GM18867 (cell line): ENCODE data around the gene ACSL6.

Experiments
- ATAC-seq: cut with Tn5 transposase; IDR thresholded peaks from one replicate; pipeline ENCODE4 v1.9.1; 2021; ENCODE audit warnings: mild to moderate bottlenecking, moderate library complexity; ENCODE audit not compliant: unreplicated experiment

ACSL6 gene

DNA sequence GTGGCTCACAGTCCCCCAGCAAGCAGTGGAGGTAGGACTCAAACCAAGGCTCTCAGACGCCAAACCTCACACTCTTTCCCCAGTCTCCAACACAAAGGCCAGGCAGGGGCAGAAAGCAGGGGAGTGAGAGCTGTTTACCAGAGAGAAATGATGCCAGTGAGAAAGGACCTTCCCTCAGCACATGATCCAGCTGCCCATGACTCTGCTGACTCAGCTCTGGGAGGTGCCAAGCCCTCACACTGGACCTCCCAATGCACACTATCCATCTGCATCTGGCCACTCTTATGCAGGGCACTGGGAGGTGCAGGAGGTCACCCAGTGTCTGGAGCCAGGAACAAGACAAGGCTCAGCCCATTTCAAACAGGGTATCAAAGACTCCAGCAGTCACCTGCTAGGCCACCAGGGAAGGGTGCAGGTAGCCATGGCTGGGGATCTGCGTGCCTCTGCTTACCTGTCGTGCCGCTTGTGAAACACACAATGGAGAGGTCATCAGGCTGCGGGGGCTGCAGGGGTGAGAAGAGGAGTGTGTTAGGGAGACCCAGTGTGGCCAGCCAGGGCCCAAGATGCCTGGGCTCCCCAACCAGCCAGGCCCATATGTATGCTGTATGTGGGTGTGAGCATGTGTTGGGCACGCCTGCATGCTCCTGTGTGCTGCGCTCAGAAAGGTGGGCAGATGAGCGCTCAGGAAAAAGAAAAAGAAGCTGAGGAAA, 26.3 kb downstream of the ACSL6 start:
- ATAC-seq, result no peak

DNA sequence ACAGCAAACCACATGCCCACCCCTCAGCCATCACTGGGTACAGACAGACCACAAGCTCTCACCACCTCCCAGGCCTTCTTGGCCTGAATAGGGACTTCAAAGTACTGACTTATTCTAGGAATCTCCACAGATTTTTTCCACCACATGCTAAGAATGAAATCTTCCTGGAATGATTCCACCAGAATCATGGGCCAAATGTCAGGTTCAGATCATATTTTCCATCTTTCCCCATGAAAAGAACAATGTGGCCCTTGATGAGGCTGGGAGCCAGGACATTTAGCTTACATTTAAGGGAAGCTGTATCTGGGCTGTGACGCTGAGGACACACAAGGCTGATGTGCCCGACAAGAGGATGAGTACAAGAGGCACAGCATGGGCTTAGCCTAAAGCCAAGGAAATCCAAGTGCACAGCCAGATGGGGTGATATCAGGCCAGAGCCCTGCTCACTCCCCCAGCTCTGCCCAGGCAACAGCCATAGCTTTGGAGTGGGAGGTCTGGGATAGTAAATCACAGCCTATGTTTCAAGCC, 28.1 kb downstream of the ACSL6 start:
- ATAC-seq, result no peak

DNA sequence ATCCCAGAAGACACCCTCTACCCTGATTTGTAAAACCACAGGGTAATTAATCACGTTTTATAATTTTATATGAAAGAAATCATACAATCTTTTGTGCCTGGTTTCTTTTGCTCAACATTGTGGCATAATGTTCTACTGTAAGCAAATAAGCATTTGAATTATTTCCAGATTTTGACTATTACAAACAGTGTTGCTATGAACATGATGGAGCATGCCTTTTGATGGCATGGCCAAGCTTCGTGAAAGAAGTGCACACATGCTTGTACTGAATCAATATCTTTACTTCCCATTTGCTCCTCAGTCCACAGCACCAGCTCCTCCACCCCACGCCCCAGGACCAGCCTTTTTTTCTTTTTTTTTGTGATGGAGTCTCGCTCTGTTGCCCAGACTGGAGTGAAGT, 29.9 kb downstream of the ACSL6 start:
- ATAC-seq, result no peak

DNA sequence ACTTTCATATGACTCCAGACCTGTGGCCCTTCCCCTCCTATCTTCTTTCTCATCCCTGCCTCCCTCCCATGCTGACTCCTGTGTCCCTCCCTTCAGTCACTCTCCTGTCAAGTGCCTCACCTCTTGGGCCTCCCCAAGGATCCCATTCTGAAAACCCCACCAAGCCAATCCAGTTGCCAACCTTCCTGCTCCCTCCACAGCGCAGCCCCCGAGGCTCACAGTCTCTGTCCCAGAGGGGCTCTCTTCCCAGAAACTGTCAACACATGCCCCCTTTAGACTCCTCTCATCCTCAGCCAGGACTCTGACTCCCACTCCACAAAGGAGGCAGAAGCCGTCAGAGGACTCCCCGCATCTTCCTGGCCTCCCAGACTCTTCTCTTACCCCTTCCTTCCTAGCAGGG, 30.8 kb downstream of the ACSL6 start:
- ATAC-seq, result no peak

DNA sequence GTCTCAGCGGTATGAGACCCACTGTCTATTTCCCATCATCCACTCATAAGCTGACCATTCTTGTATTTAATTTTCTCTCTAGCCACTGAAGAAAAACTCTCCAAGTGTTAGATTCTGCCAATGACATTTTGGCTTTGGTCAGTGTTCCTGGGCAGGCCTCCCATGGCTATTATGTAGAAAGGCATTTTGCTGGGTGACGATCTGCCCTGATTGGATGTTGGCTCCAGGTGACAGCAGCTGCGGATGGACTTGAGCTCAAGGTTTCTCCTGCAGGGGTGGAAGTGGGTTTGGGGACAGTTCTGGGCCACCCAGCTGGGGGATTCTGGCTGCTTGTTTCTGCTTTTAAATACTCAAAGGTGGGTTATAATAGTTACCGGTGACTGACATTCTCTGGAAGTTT, 31.6 kb downstream of the ACSL6 start:
- no peak for ATAC-seq

DNA sequence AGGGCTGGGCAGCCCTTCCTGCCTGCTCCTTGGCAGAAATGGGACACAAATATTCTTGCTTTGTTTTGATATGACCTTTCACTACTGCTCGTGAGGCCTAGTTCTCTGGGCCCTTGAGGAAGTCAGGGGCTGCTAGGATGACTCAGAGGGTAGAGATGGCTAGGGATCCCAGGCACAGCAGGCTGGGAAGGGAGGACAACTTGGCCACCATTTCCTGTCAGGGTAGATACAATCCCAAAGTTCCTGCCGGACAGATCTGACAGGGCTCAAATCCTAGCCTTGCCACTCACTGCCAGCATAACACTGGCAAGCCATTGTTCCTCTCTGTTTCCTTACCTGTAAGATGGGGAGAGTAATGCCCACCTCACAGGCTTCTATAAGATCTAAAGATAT, 34.2 kb downstream of the ACSL6 start:
- no peak for ATAC-seq

DNA sequence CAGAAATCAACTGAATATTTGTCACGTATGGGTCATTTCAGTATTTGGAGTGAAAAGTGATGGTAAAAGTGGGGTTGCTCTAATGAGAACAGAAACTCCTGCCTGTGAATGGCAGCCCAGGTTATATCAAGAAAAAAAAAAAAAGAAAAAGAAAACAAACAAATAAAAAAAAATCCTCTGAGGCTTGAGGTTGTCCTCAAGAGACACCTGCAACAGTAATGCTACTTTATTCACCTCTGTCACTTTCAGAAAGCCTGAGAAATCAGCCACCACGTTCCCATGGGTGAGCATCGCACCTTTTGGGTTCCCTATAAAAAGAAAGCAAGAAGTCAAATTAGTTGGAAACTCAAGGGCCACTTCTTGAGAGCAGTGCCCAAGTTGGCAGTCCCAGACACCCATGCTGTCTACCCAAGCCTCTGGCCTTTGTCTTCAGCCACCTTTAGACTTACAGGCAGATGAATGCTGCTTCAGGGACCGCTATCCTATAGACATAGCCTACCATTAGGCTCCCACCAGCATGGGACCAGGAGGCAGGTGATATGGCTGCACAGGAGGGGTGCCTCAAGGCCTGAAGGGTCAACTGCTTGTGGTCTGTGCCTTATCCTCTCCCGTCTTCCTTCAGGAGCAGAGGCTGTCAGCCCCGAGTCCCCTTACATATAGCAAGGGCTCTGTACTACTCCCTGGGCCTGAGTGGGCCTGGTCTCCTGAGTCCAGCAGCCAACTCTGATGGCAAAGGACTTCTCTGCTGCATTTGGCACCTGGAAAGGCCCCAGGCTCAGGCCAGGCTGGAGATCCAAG, 34.8 kb downstream of the ACSL6 start:
- peak; percentile 58 for ATAC-seq

DNA sequence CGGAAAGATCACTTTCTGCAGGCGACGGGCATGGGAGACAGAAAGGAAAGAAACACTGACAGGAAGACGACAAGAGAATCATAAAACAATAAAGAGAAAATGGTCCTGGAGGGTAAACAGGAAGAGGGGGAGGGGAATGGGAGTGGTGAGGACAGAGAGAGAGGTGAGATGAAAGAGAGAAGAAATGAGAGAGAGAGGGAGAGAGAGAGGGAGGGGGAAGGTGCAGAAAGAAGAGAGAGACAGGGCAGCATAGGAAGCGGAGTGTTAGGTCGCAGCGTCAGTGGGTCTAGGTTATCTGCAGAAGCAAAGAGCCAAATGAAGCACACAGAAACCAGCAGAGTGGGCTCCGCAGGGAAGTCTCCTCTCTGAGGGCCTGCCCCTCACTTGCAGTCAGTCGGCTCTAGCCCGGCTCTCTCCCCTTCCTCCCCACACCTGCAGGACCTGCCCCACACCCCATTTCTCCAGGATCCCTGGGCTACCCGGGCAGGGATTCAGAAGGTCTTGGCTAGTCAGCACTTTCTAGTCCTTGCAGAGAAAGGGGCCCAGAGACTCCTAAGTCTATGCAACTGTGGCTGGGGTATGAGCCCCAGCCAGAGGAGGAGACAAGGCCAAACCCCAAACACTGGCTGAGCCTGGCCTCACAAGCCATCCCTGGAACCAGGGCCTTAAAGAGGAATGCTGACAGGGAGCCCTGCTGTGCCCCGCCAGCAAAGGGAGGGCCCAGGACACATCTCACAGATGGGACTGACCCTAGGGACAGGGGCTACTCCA, 36.3 kb downstream of the ACSL6 start:
- ATAC-seq, result no peak

DNA sequence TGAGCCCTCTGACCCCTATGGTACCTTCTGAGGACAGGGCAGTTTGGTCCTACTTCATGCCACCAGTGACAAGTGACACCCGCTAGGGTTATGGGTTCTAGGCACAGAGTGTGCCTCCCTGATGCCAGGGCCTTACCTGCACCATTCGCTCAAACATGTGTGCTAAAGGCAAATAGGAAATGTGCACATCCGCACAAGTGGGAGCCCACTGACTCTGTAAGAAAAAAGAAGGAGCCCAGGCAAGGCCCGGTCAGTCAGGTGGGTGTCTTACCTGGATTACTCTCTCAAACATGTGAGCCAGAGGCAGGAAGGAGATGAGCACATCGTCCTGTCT, 36.9 kb downstream of the ACSL6 start:
- no peak for ATAC-seq

DNA sequence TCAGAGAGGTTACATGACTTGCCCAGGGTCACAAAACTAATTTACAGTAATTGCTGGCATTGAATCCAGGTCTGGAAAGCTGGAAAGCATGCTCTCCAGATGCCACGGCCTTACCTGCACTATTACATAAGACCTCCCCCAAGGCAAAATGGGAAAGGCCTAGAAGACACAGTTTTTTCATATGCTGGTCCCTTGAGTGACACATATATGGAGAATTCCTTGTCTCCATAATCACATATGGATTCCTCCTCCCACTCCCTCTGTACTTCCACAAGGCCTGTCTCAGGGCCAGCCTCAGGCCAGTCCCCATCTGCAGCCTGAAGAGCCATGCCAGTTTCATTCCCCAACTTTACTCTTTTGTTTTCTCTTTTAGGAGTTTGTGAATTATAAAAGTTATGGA, 37.4 kb downstream of the ACSL6 start:
- no peak for ATAC-seq

DNA sequence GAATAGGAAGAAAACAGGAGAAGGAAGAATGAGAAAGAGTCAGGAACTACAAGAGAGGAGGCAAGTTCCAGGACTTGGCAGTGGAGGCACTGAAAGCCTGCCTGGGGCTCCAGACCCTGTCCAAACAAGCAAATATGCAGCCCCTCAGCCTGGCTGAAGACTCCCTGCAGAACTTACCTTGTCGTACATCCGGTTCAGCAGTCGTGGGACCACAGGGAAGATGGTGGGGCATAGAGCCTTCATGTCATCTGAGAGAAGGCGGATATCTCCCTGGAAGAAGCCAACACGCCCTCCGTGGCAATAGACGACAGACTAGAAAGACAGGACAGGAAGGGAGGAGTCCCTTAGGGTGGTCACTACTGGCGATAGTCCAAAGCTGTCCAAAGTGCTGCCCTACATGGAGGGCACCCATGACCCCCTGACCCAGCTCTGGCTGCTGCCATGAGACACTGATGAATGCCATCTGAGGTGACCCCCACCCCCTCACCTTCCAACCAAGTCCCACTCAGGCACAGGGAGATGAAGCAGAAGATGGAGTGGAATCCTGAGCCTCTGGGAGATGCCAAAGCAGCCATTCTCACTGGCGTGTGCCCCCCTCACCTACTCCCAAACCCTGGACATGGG, 38.3 kb downstream of the ACSL6 start:
- ATAC-seq, result no peak

DNA sequence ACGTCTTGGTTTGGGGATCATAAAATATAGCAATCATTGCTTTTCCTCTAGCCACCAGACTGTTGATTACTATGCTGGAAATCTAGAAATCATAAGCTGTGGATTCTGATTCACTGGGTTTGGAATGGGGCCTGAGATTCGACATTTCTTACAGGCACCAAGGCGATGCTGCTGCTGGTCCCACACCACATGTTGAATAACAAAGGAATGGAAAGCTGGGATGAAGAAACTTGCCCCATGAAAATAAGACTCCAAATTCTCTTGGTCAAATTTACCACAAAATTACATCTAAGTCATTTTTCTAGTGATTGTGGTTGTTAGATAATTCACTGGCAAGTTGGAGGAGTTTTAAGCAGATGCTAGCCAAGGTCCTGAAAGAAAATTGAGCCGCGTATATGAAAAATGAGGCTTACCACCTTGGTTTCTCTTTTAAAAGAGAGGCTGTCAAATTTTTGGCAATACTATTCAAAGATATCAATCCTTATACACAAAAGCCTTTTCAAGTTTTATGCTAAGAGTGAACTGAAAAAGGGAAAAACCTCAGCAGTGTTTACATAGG, 43.0 kb downstream of the ACSL6 start:
- ATAC-seq, result no peak

DNA sequence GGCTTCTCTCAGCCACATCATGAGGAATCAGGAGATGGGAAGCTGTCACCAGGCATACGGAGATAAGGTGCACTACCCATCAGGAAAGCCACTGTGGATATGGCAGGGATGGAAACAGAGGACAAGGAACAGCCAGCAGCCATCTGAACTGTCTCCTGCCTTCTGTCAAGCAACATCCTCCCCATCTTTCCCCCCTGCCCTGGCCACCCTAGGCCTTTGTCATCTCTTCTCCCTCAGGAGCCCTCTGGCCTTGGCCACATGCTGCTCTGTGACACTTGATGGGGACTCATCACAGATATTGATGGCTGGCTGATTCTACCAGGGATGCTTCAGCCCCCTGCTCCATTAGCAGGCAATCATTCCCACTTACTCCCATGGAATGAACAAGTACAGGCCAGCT, 44.9 kb downstream of the ACSL6 start:
- ATAC-seq, result no peak

DNA sequence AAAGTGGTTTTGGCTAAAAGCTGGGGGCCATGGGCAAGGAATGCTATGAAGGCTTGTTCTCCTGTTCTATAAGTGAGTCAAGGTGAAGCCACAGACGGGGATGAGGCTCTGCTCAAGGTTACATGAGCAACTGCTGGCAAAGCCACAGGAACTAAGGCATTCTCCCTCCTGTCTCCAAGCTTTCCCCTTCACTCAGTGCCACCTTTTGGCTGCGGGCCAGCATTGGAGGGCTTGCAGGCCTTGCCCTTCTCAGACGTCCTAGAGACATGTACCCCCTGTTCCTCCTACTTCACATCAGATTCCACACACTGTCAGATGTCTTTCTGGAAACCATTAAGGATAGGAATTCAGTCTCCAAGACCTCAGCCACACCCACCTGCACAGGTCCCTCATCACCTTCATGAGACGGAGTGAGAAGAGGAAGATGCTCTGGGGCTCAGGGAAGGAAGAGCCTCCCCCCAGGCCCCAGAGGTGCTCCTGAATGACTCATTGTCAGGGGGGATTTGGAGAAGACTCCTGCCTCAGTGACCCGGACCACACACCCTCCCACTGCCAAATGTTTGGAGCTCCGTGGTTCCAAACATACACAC, 45.5 kb downstream of the ACSL6 start:
- ATAC-seq, result no peak

DNA sequence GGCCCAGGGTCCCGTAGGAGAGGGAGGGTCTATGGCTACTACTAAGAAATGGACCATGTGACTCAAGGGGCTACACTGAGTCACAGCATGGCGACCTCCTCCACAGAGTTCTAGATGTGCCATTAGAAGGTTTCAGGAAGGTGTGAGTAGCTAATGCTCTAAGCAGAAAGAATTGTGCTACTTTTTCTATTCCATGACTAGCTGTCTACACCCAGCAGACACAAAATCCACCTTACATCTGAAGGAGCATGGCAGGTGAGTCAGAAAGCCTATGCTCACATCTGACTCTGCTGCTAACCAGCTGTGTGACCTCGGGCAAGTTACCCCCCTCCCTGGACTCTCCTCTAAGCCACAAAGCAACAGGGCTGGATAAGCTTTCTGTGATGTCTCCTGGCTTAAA, 51.6 kb downstream of the ACSL6 start:
- no peak for ATAC-seq

DNA sequence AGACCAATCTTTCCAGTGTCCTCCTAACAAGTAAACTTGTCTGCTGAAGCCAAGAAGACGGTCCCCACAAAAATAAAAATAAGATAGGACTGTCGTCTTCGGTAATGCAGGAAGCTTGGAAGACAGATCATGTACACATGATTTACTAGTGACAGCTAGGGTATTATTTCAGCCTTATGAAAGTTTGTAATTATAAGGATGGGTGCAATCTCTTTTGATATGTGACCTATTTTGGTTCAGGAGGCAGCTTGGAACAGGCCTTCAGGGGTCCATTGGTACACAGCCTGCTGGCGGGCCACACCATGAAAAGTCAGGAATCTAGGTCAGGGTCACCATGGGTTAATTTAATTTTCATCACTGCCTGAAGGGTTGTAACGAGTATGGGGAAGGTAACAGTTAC, 52.3 kb downstream of the ACSL6 start:
- ATAC-seq, result no peak

DNA sequence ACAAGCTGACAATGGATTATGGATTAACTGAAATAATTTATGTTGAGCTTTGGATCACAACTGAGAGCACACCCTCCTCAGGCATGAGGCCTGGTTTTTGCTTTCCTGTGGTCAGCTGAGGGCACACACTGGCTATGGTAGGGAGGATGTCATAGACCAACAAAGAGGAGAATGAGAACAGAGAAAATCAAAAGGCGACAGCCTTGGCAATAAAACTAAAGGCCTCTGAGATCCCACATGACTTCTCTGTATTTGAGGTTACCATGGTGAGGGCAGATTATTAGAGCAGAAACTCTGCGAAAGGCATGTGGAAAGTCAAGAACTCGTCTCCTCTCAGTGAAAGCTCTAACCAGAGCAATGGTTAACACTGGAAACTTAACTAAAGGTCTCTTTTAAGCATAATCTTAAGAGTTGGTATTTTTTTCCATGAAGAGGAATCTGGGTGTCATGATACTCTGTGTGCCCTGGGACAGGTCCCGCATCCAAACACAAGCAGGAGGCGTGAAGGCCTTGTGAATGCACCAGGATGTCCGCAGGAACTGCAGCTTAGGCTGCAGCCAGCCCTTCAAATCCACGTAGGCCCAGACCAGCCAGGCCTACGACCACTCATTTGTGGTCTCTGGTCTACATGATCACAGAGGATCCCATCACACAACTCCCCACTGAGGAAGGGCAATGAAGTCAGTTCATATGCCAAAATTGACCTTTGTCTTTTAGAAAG, 53.6 kb downstream of the ACSL6 start:
- no peak for ATAC-seq

DNA sequence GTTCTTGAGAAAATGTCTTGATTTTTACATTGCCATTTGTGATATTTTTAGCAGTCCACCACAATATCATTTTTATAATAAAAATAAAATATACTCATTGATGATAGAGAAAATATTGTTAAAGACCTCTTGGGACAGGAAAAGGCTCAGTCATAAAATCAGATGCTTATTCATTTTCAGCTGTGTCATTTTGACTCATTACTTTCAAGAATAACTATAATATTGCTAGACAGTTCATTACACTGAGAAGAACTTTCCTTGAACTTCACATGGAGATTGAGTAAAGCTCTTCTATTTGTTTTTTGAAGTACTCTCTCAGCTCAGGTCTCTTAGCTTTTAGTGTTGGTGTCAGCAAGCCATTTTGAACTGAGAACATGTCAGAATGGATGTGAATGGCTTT, 57.5 kb downstream of the ACSL6 start:
- no peak for ATAC-seq

DNA sequence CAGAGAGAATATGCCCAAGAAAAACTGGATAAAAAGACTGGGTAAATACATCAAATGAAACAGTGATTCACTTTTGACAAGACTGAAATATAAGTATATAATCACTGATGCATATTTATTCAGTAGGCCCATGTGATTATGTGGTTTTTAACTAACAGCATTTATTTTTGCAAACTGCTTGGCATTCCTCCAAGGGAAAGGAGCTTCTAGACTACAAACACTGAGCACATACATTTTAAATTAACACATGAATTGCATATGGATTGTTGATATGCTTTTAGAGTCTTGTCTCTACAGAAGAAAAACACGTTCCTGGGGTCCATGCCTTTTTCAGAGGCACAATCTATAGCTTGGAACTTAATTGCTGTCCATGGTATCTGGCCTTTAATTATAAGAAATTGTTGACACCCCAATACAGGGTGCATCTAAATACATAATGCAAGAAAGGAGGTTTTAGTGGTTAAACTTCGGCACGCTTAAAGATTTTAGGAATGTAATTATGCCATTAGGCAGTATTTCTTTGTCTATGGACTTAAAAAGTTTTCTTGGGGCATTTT, 59.1 kb downstream of the ACSL6 start:
- no peak for ATAC-seq

DNA sequence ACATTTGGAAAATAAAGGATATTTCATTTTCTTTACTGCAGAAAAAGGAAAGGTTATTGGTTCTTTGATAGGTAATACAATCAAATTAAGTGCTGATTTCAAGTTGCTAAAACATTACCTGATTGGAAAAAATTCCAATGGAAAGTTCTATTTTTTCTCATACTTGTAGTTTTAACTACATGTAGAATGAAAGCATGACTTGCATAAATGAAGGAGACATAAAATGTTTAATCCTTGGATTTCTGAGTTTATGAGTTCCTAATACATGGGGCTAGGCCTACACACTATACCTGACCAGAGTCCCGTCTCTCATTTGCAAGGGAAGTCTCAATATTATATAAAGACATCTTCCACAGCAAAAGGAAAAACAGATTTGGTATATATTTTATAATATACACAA, 60.8 kb downstream of the ACSL6 start:
- no peak for ATAC-seq
